H9 (cell line): ENCODE measurements around the gene GTF2F2. TPM values are rescaled to one million over a fixed set of nuclear protein-coding genes. Genes with fewer than 3 reads are reported as not detected.

Source experiments
- DNase-seq: peaks from one replicate; pipeline ENCODE4 v3.0.0-alpha.2; 2017
- H2AFZ ChIP-seq: one replicate; pipeline ENCODE4 v1.6.1; 2013; ENCODE audit warnings: mild to moderate bottlenecking, low read length, control low read depth, moderate library complexity
- H2AK5ac ChIP-seq: 2 replicates; pipeline ENCODE4 v1.6.1; 2013; ENCODE audit warnings: low read length, control low read depth, mixed read lengths; ENCODE audit not compliant: insufficient read length
- H2BK120ac ChIP-seq: one replicate; pipeline ENCODE4 v1.6.1; 2013; ENCODE audit warnings: low read depth, mild to moderate bottlenecking, low read length, control low read depth, inconsistent platforms; ENCODE audit not compliant: poor library complexity, severe bottlenecking
- H2BK12ac ChIP-seq: 2 replicates; pipeline ENCODE4 v1.6.1; 2013; ENCODE audit warnings: low read length, control low read depth, mixed read lengths, low read depth; ENCODE audit not compliant: insufficient read length
- H2BK15ac ChIP-seq: 2 replicates; pipeline ENCODE4 v1.6.1; 2013; ENCODE audit warnings: low read depth, low read length, control low read depth
- H2BK20ac ChIP-seq: one replicate; pipeline ENCODE4 v1.6.1; 2013; ENCODE audit warnings: low read depth, mild to moderate bottlenecking, low read length, control low read depth, inconsistent platforms; ENCODE audit not compliant: poor library complexity, severe bottlenecking
- H2BK5ac ChIP-seq: 2 replicates; pipeline ENCODE4 v1.6.1; 2013; ENCODE audit warnings: low read length, control low read depth, mixed read lengths; ENCODE audit not compliant: insufficient read length
- H3K14ac ChIP-seq: 2 replicates; pipeline ENCODE4 v1.6.1; 2013; ENCODE audit warnings: low read length, control low read depth; ENCODE audit not compliant: insufficient read depth
- H3K18ac ChIP-seq: 2 replicates; pipeline ENCODE4 v1.6.1; 2013; ENCODE audit warnings: low read depth, mild to moderate bottlenecking, mixed read lengths, low read length, control low read depth; ENCODE audit not compliant: insufficient read length
- H3K23ac ChIP-seq: 2 replicates; pipeline ENCODE4 v1.6.1; 2013; ENCODE audit warnings: low read length, control low read depth, mixed read lengths, low read depth; ENCODE audit not compliant: insufficient read length
- H3K23me2 ChIP-seq: 2 replicates; pipeline ENCODE4 v1.6.1; 2013; ENCODE audit warnings: low read depth, mild to moderate bottlenecking, mixed read lengths, low read length, control low read depth; ENCODE audit not compliant: insufficient read length, poor library complexity, severe bottlenecking
- H3K27ac ChIP-seq: 2 replicates; pipeline ENCODE4 v1.5.1; 2013; ENCODE audit warnings: low read length, control low read depth, mixed read lengths, low read depth; ENCODE audit not compliant: insufficient read length
- H3K27me3 ChIP-seq: 2 replicates; pipeline ENCODE4 v1.6.1; 2013; ENCODE audit warnings: low read length, control low read depth, inconsistent platforms; ENCODE audit not compliant: insufficient read depth
- H3K4ac ChIP-seq: 2 replicates; pipeline ENCODE4 v1.6.1; 2013; ENCODE audit warnings: low read depth, mild to moderate bottlenecking, control low read depth, inconsistent platforms, low read length, moderate library complexity
- H3K4me1 ChIP-seq: 2 replicates; pipeline ENCODE4 v1.6.1; 2013; ENCODE audit warnings: low read length, control low read depth, inconsistent platforms; ENCODE audit not compliant: insufficient read depth
- H3K4me2 ChIP-seq: 2 replicates; pipeline ENCODE4 v1.6.1; 2013; ENCODE audit warnings: low read length, control low read depth, mixed read lengths; ENCODE audit not compliant: insufficient read length, insufficient read depth
- H3K56ac ChIP-seq: 2 replicates; pipeline ENCODE4 v1.6.1; 2013; ENCODE audit warnings: low read depth, mild to moderate bottlenecking, mixed read lengths, low read length, control low read depth; ENCODE audit not compliant: insufficient read length
- H3K79me1 ChIP-seq: 2 replicates; pipeline ENCODE4 v1.6.1; 2013; ENCODE audit warnings: low read depth, mild to moderate bottlenecking, moderate library complexity, low read length, control low read depth, inconsistent platforms; ENCODE audit not compliant: insufficient read depth, poor library complexity, severe bottlenecking
- H3K79me2 ChIP-seq: 2 replicates; pipeline ENCODE4 v1.6.1; 2013; ENCODE audit warnings: low read length, control low read depth, inconsistent platforms; ENCODE audit not compliant: insufficient read depth
- H3K9ac ChIP-seq: 2 replicates; pipeline ENCODE4 v1.6.1; 2013; ENCODE audit warnings: low read length, control low read depth, mixed read lengths; ENCODE audit not compliant: insufficient read length; ENCODE audit errors: extremely low read depth
- H3K9me3 ChIP-seq: one replicate; pipeline ENCODE4 v1.6.1; 2013; ENCODE audit warnings: low read depth, low read length, inconsistent platforms; ENCODE audit not compliant: control insufficient read depth
- H3T11ph ChIP-seq: one replicate; pipeline ENCODE4 v1.6.1; 2013; ENCODE audit warnings: mild to moderate bottlenecking, low read length, control low read depth, inconsistent platforms
- H4K20me1 ChIP-seq: one replicate; pipeline ENCODE4 v1.6.1; 2013; ENCODE audit not compliant: control insufficient read depth, insufficient read length, insufficient read depth
- H4K5ac ChIP-seq: 2 replicates; pipeline ENCODE4 v1.6.1; 2013; ENCODE audit warnings: low read depth, mild to moderate bottlenecking, mixed read lengths, low read length, control low read depth; ENCODE audit not compliant: insufficient read length
- H4K8ac ChIP-seq: replicated peaks from 2 replicates; pipeline ENCODE4 v1.6.1; 2013; ENCODE audit warnings: low read length, control low read depth, mixed read lengths, low read depth; ENCODE audit not compliant: insufficient read length
- H4K91ac ChIP-seq: 2 replicates; pipeline ENCODE4 v1.6.1; 2013; ENCODE audit warnings: low read depth, mild to moderate bottlenecking, moderate library complexity, mixed read lengths, low read length, control low read depth; ENCODE audit not compliant: insufficient read length
- H3K27ac Mint-ChIP-seq, 3 experiments: 2 replicates in 2 of 3; 3 replicates in 1 of 3; pipeline ENCODE4 v1.8.0; 2020 to 2021; ENCODE audit warnings: mixed read lengths in 3 of 3, mild to moderate bottlenecking in 1 of 3, moderate library complexity in 1 of 3
- H3K27me3 Mint-ChIP-seq: 2 replicates; pipeline ENCODE4 v1.8.0; 2021; ENCODE audit warnings: low read depth, mild to moderate bottlenecking, moderate library complexity, mixed read lengths
- H3K36me3 Mint-ChIP-seq, 3 experiments: 2 replicates in 2 of 3; 3 replicates in 1 of 3; pipeline ENCODE4 v1.8.0; 2020 to 2021; ENCODE audit warnings: low read depth in 3 of 3, mixed read lengths in 3 of 3; ENCODE audit not compliant: insufficient read depth in 1 of 3
- H3K4me1 Mint-ChIP-seq, 2 experiments: 2 replicates each; pipeline ENCODE4 v1.8.0; 2020; ENCODE audit warnings: mixed read lengths in 2 of 2
- H3K4me3 Mint-ChIP-seq, 2 experiments: 2 replicates in 1 of 2; 3 replicates in 1 of 2; pipeline ENCODE4 v1.8.0; 2020 to 2021; ENCODE audit warnings: mild to moderate bottlenecking in 2 of 2, mixed read lengths in 2 of 2, moderate library complexity in 1 of 2
- H3K9me3 Mint-ChIP-seq, 2 experiments: 2 replicates in 1 of 2; 3 replicates in 1 of 2; pipeline ENCODE4 v1.8.0; 2020; ENCODE audit warnings: mild to moderate bottlenecking in 2 of 2, mixed read lengths in 2 of 2, moderate library complexity in 1 of 2
- CTCF ChIP-seq: fragments of 200-600 bp; sonication (generic); conservative IDR thresholded peaks from 3 replicates; pipeline ENCODE4 v1.8.0; 2021; ENCODE audit warnings: antibody characterized with exemption, mild to moderate bottlenecking
- WGBS: extraction: QIAGEN DNeasy Blood & Tissue Kit; methylation state at CpG from one replicate; pipeline ENCODE4 v1.1.7; 2013; ENCODE audit warnings: missing lambda C conversion rate, low lambda C conversion rate, mixed read lengths; ENCODE audit not compliant: insufficient read length; ENCODE audit errors: extremely low coverage; 5-methylcytosine and 5-hydroxymethylcytosine counted together
- total RNA-seq: library from RNA; stranded (reverse); gene quantifications from 2 replicates; pipeline ENCODE4 v1.2.1, GENCODE V29; 2021

Gene GTF2F2
- total RNA-seq, 1 experiment from 2014 or later = 29.6 TPM

DNA sequence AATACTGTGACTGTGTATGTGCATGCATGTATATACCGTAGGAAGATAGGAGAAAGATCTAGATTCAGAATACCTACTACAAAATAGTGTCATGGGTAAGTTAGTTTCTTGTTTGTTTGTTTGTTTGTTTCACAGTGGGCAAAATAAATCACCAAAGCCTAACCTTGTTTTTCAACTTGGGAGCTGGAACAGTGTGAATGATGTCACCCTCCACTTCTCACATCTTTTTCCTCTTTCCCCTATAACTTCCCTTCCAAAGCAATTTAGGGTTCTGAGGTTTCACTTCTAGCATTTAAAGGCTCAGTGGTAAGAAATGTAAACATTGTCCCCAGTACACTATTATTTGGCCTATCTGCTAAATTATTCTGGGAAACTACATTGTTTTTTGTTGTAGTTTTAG is 75.1 kb downstream of the GTF2F2 start:
- Histone ChIP-seq H3T11ph (no peak overlapping the region), H3K23ac (no peak overlapping the region), H2BK120ac (no peak overlapping the region), H3K9ac (no peak overlapping the region), H4K8ac (no peak overlapping the region), H4K5ac (no peak overlapping the region), H3K14ac (no peak overlapping the region), H3K27ac (no peak overlapping the region), H3K9me3 (no peaks in the 10 kb centered on the region), H4K20me1 (no peaks in the 10 kb centered on the region), H3K27me3 (no peaks in the 10 kb centered on the region), H2BK12ac (no peak overlapping the region), H2BK20ac (no peak overlapping the region), H3K79me1 (no peaks in the 10 kb centered on the region), H4K91ac (no peak overlapping the region), H3K23me2 (no peaks in the 10 kb centered on the region), H3K56ac (no peak overlapping the region), H2AK5ac (no peak overlapping the region), H2AFZ (no peak overlapping the region), H2BK15ac (no peak overlapping the region), H3K4me2 (no peak overlapping the region), H3K18ac (no peak overlapping the region), H2BK5ac (no peak overlapping the region), H3K4ac (no peak overlapping the region), H3K4me1 (no peaks in the 10 kb centered on the region), H3K79me2 (no peaks in the 10 kb centered on the region)
- H3K4me1 Mint-ChIP-seq = peaks cover 11 to 17% of the 10 kb centered on the region in 2 experiments
- H3K9me3 Mint-ChIP-seq = no peaks in the 10 kb centered on the region
- H3K27me3 Mint-ChIP-seq = no peaks in the 10 kb centered on the region
- no peak for TF ChIP-seq CTCF
- H3K27ac Mint-ChIP-seq = peak overlapping the region in 1 of 3 experiments; percentile 2; a peak in 1 of 7 replicates
- DNase-seq = no peak
- no CpG with 5 or more reads among the region's 1 CpG for WGBS
- no peaks in the 10 kb centered on the region for H3K36me3 Mint-ChIP-seq
- H3K4me3 Mint-ChIP-seq = no peak overlapping the region
